Astrocyte (in vitro differentiated cells and primary cell): ENCODE results near the gene SDR42E1. TPM values are rescaled to one million over a fixed set of nuclear protein-coding genes. Genes with fewer than 3 reads are reported as not detected.

Experiments
- DNase-seq: peaks from one replicate; pipeline ENCODE4 v3.0.0-alpha.2; 2010; ENCODE audit warnings: low read depth
- FAIRE-seq: peaks from 2 replicates; lab custom pipeline; 2011; peaks lifted over from hg19 to GRCh38; lab: Jason Lieb, UNC
- H2AFZ ChIP-seq: 2 replicates; pipeline ENCODE4 v1.6.0; 2012; ENCODE audit warnings: low read depth, low read length, inconsistent platforms
- H3K27ac ChIP-seq: 2 replicates; pipeline ENCODE4 v1.5.1; 2011; ENCODE audit warnings: low read depth, low read length, inconsistent platforms
- H3K27me3 ChIP-seq: 2 replicates; pipeline ENCODE4 v1.6.0; 2011; ENCODE audit warnings: low read length, inconsistent platforms; ENCODE audit not compliant: insufficient read depth
- H3K36me3 ChIP-seq: 2 replicates; pipeline ENCODE4 v1.5.1; 2011; ENCODE audit warnings: low read length, inconsistent platforms; ENCODE audit not compliant: insufficient read depth
- H3K4me1 ChIP-seq: 2 replicates; pipeline ENCODE4 v1.5.1; 2011; ENCODE audit warnings: low read length, inconsistent platforms; ENCODE audit not compliant: insufficient read depth
- H3K4me2 ChIP-seq: 2 replicates; pipeline ENCODE4 v1.6.0; 2012; ENCODE audit warnings: low read length, inconsistent platforms
- H3K4me3 ChIP-seq: 2 replicates; pipeline ENCODE4 v1.5.1; 2011; ENCODE audit warnings: low read depth, mild to moderate bottlenecking, low read length, inconsistent platforms; ENCODE audit not compliant: insufficient read depth
- H3K79me2 ChIP-seq: 2 replicates; pipeline ENCODE4 v1.6.0; 2012; ENCODE audit warnings: mild to moderate bottlenecking, low read length, inconsistent platforms; ENCODE audit not compliant: insufficient read depth
- H3K9ac ChIP-seq: 2 replicates; pipeline ENCODE4 v1.6.0; 2012; ENCODE audit warnings: mild to moderate bottlenecking, low read length, inconsistent platforms
- H3K9me3 ChIP-seq: 2 replicates; pipeline ENCODE4 v1.5.1; 2012; ENCODE audit warnings: low read depth, mild to moderate bottlenecking, low read length, inconsistent platforms; ENCODE audit not compliant: insufficient read depth
- H4K20me1 ChIP-seq: 2 replicates; pipeline ENCODE4 v1.6.0; 2012; ENCODE audit warnings: low read length, inconsistent platforms; ENCODE audit not compliant: insufficient read depth
- H3K27ac Mint-ChIP-seq: one replicate; pipeline ENCODE4 v1.8.0; 2021; ENCODE audit warnings: mild to moderate bottlenecking, mixed read lengths; ENCODE audit not compliant: unreplicated experiment
- H3K27me3 Mint-ChIP-seq: one replicate; pipeline ENCODE4 v1.8.0; 2021; ENCODE audit warnings: low read depth, mixed read lengths; ENCODE audit not compliant: unreplicated experiment
- H3K36me3 Mint-ChIP-seq: one replicate; pipeline ENCODE4 v1.8.0; 2021; ENCODE audit warnings: low read depth, mixed read lengths; ENCODE audit not compliant: unreplicated experiment
- H3K4me1 Mint-ChIP-seq: one replicate; pipeline ENCODE4 v1.8.0; 2021; ENCODE audit warnings: low read depth, mixed read lengths; ENCODE audit not compliant: unreplicated experiment
- H3K4me3 Mint-ChIP-seq: one replicate; pipeline ENCODE4 v1.8.0; 2021; ENCODE audit warnings: mild to moderate bottlenecking, moderate library complexity, mixed read lengths; ENCODE audit not compliant: unreplicated experiment
- H3K9me3 Mint-ChIP-seq: one replicate; pipeline ENCODE4 v1.8.0; 2021; ENCODE audit warnings: mild to moderate bottlenecking, mixed read lengths; ENCODE audit not compliant: unreplicated experiment
- EZH2 ChIP-seq: IDR thresholded peaks from 2 replicates; pipeline ENCODE4 v1.6.1; 2012; ENCODE audit warnings: mild to moderate bottlenecking, low read length, inconsistent platforms; ENCODE audit not compliant: insufficient read depth
- total RNA-seq: library from RNA; stranded (reverse); gene quantifications from 2 replicates; pipeline ENCODE4 v1.2.1, GENCODE V29; 2021
- TF ChIP-seq, protein P1 (sequence below): IDR thresholded peaks from 2 replicates; pipeline ENCODE4 v1.5.1; 2011; ENCODE audit warnings: low read depth, mild to moderate bottlenecking, inconsistent platforms, low read length, moderate library complexity; ENCODE audit not compliant: insufficient read depth

The SDR42E1 gene
- total RNA-seq, 1 donor from 2014 or later, result not detected

DNA sequence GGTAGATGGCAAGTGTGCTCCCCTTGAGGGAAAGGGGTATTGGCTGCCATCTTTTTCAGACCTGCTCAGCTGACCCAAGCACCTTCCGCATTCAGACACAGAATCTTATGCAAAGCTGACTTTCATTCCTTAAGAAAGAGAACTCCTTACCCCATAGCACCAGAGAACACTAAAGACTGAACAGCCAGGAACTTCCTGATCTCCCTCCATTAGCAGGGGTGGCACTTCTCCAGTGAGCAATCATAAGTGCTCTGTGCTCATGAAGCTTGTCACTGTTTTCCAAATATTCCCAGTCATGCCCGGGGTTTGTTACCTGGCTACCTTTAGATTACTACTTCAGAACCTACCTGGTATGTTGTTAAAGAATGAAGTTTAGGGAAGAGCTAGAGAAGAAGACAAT is 35.7 kb upstream of the SDR42E1 start:
- H3K4me1 Mint-ChIP-seq, result peaks cover 8% of the 10 kb centered on the region
- no peak overlapping the region for H3K27ac Mint-ChIP-seq
- Histone ChIP-seq H3K27ac (no peak overlapping the region), H3K9ac (no peak overlapping the region), H3K4me1 (peaks cover 13% of the 10 kb centered on the region), H3K4me3 (no peak overlapping the region), H2AFZ (no peak overlapping the region), H4K20me1 (no peaks in the 10 kb centered on the region), H3K4me2 (no peak overlapping the region), H3K36me3 (no peaks in the 10 kb centered on the region), H3K27me3 (peaks cover 7% of the 10 kb centered on the region), H3K9me3 (no peaks in the 10 kb centered on the region), H3K79me2 (no peaks in the 10 kb centered on the region)
- no peak for DNase-seq
- no peak overlapping the region for H3K4me3 Mint-ChIP-seq
- H3K27me3 Mint-ChIP-seq, result peaks cover 26% of the 10 kb centered on the region
- no peaks in the 10 kb centered on the region for H3K36me3 Mint-ChIP-seq
- no peak for FAIRE-seq
- H3K9me3 Mint-ChIP-seq, result no peaks in the 10 kb centered on the region
- no peak for TF ChIP-seq EZH2
- TF ChIP-seq, protein P1, sequence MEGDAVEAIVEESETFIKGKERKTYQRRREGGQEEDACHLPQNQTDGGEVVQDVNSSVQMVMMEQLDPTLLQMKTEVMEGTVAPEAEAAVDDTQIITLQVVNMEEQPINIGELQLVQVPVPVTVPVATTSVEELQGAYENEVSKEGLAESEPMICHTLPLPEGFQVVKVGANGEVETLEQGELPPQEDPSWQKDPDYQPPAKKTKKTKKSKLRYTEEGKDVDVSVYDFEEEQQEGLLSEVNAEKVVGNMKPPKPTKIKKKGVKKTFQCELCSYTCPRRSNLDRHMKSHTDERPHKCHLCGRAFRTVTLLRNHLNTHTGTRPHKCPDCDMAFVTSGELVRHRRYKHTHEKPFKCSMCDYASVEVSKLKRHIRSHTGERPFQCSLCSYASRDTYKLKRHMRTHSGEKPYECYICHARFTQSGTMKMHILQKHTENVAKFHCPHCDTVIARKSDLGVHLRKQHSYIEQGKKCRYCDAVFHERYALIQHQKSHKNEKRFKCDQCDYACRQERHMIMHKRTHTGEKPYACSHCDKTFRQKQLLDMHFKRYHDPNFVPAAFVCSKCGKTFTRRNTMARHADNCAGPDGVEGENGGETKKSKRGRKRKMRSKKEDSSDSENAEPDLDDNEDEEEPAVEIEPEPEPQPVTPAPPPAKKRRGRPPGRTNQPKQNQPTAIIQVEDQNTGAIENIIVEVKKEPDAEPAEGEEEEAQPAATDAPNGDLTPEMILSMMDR, result no peak

DNA sequence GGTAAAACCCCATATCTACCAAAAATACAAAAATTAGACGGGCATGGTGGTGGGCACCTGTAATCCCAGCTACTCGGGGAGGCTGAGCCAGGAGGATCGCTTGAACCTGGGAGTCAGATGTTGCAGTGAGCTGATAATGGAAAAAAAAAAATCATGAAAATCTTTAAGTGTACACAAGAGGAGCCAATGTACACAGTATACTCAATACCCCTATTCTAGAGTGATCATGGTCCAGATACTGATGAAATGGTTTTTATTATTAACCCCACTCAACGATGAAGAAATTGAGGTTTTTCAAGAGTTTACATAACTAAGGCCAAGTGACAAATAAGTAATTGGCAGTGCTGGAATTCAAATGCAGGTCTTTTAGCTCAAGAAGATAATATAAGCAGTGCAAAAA is 35.3 kb upstream of the SDR42E1 start:
- H3K4me1 Mint-ChIP-seq, result peaks cover 8% of the 10 kb centered on the region
- Histone ChIP-seq H3K79me2 (no peaks in the 10 kb centered on the region), H3K9ac (no peak overlapping the region), H3K36me3 (no peaks in the 10 kb centered on the region), H3K27me3 (peaks cover 7% of the 10 kb centered on the region), H3K4me1 (peaks cover 13% of the 10 kb centered on the region), H3K4me3 (no peak overlapping the region), H3K9me3 (no peaks in the 10 kb centered on the region), H4K20me1 (no peaks in the 10 kb centered on the region), H3K27ac (no peak overlapping the region), H3K4me2 (no peak overlapping the region), H2AFZ (no peak overlapping the region)
- no peak for TF ChIP-seq EZH2
- TF ChIP-seq, protein P1, result no peak
- FAIRE-seq, result no peak
- no peak overlapping the region for H3K4me3 Mint-ChIP-seq
- H3K27me3 Mint-ChIP-seq, result peaks cover 24% of the 10 kb centered on the region
- DNase-seq, result no peak
- no peak overlapping the region for H3K27ac Mint-ChIP-seq
- H3K36me3 Mint-ChIP-seq, result no peaks in the 10 kb centered on the region
- H3K9me3 Mint-ChIP-seq, result peaks cover 1% of the 10 kb centered on the region

DNA sequence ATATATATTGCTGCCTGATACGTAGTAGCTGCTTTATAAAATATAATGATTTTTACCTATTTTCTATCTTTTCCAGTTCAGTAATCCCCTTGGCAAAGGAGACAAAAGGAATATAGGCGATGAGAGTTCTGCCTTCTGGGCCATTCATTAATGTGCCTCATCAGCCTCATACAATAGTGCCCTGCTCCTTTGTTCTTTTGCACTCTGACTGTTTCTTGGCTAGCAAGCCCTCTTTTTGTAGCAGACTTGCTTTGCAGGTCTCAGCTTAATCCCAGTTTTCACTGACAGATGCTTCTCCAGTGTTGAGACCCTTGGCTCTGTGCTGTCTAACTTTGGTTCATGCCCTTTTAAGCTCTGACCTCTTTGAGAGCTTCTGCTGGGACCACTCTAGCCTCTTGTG is 34.2 kb upstream of the SDR42E1 start:
- H3K36me3 Mint-ChIP-seq, result no peaks in the 10 kb centered on the region
- Histone ChIP-seq H3K4me1 (peaks cover 13% of the 10 kb centered on the region), H3K4me2 (no peak overlapping the region), H2AFZ (no peak overlapping the region), H3K9me3 (no peaks in the 10 kb centered on the region), H3K27me3 (peaks cover 7% of the 10 kb centered on the region), H3K9ac (no peak overlapping the region), H4K20me1 (no peaks in the 10 kb centered on the region), H3K27ac (no peak overlapping the region), H3K36me3 (no peaks in the 10 kb centered on the region), H3K4me3 (no peak overlapping the region), H3K79me2 (no peaks in the 10 kb centered on the region)
- H3K9me3 Mint-ChIP-seq, result peaks cover 1% of the 10 kb centered on the region
- H3K4me1 Mint-ChIP-seq, result peaks cover 8% of the 10 kb centered on the region
- no peak for FAIRE-seq
- H3K4me3 Mint-ChIP-seq, result no peak overlapping the region
- H3K27me3 Mint-ChIP-seq, result peaks cover 17% of the 10 kb centered on the region
- no peak overlapping the region for H3K27ac Mint-ChIP-seq
- TF ChIP-seq, protein P1, result no peak
- no peak for TF ChIP-seq EZH2
- no peak for DNase-seq
